Ureter (tissue), 1 donor: Measurements from ENCODE around the gene AMFR. TPM values are rescaled to one million over a fixed set of nuclear protein-coding genes. Genes with fewer than 3 reads are reported as not detected.
"Not testable (repeated sequence)": the region's sequence is repeated elsewhere in the genome, so short reads cannot be mapped to it uniquely, and the experiment has no call there.

Source experiments
- DNase-seq: peaks from one replicate; pipeline ENCODE4 v3.0.0-alpha.2; 2020; ENCODE audit warnings: low spot score
- total RNA-seq: library from RNA; stranded (reverse); gene quantifications from one replicate; pipeline ENCODE4 v1.2.4, GENCODE V29; 2023
- donor health status: DM: yes; HTN: yes; CAD: no.

The AMFR gene
- total RNA-seq, 1 donor from 2014 or later = 97.2 TPM

- DNase-seq = no peak
Observed at GRCh38 chr16:56423584-56424403, 1.6 kb downstream of the AMFR start.

GRCh38 chr16:56422896-56423441 lies 2.4 kb downstream of the AMFR start:
- no peak for DNase-seq

- DNase-seq = no peak
Observed at GRCh38 chr16:56421976-56422669, 3.2 kb downstream of the AMFR start.

- DNase-seq = no peak
Observed at GRCh38 chr16:56421313-56421712, 4.0 kb downstream of the AMFR start.

- DNase-seq = no peak
Observed at GRCh38 chr16:56420613-56421012, 4.7 kb downstream of the AMFR start.

- no peak for DNase-seq
Observed at GRCh38 chr16:56419740-56420548, 5.4 kb downstream of the AMFR start.

- DNase-seq = no peak
Observed at GRCh38 chr16:56417138-56417537, 8.2 kb downstream of the AMFR start.

- DNase-seq = no peak
Observed at GRCh38 chr16:56415875-56416274, 9.5 kb downstream of the AMFR start.

- no peak for DNase-seq
Observed at GRCh38 chr16:56414366-56414765, 11.0 kb downstream of the AMFR start.

- no peak for DNase-seq
Observed at GRCh38 chr16:56413381-56413780, 12.0 kb downstream of the AMFR start.

GRCh38 chr16:56411624-56412023 lies 13.7 kb downstream of the AMFR start:
- DNase-seq = no peak

GRCh38 chr16:56411123-56411522 lies 14.2 kb downstream of the AMFR start:
- no peak for DNase-seq

- DNase-seq = no peak
Observed at GRCh38 chr16:56409195-56409594, 16.1 kb downstream of the AMFR start.

- DNase-seq = no peak
Observed at GRCh38 chr16:56408379-56409098, 16.8 kb downstream of the AMFR start.

GRCh38 chr16:56405977-56406672 lies 19.2 kb downstream of the AMFR start:
- no peak for DNase-seq

- no peak for DNase-seq
Observed at GRCh38 chr16:56401482-56401881, 23.9 kb downstream of the AMFR start.

- no peak for DNase-seq
Observed at GRCh38 chr16:56400458-56400857, 24.9 kb downstream of the AMFR start.

- no peak for DNase-seq
Observed at GRCh38 chr16:56399486-56399885, 25.9 kb downstream of the AMFR start.

GRCh38 chr16:56399047-56399446 lies 26.3 kb downstream of the AMFR start:
- no peak for DNase-seq

- DNase-seq = not testable (repeated sequence)
Observed at GRCh38 chr16:56396724-56397123, 28.6 kb downstream of the AMFR start.

- no peak for DNase-seq
Observed at GRCh38 chr16:56389554-56389953, 35.8 kb downstream of the AMFR start.
